ENCODE data around the gene RMP24.

RMP24 gene

DNA sequence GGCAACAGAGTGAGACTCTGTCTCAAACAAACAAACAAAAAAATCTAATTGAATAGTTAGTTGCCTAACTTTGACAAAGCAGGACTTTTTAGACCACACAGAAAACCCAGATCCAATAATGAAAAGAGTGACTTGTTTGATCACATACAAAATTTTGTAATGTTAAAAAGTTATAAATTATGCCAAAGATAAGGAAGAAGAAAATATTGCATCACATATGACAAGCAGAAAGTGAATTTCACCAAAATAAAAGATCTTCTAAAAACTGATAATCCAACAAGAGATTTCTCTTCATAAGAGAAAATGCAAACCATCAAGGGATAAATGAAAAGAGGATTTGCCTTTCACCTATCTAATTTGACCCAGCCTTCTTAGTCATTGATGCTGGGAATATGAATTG, 2.8 kb upstream of the RMP24 start:
- no peaks in the 10 kb centered on the region for H3K27me3 ChIP-seq (ENCODE audit: control insufficient read depth in 1 of 2, insufficient read depth in 2 of 2, low read length in 2 of 2)
- H3K4me3 ChIP-seq (ENCODE audit: low read depth in 1 of 2, low read length in 2 of 2), result no peak overlapping the region
- H3K9ac ChIP-seq (ENCODE audit: low read length), result no peak overlapping the region
- H3K4me1 ChIP-seq (ENCODE audit: insufficient read depth, low read length), result peaks cover 22% of the 10 kb centered on the region
- no peaks in the 10 kb centered on the region for H3K9me3 ChIP-seq (ENCODE audit: low read length)
- no peaks in the 10 kb centered on the region for H3K36me3 ChIP-seq (ENCODE audit: insufficient read depth, low read length)
- no peak overlapping the region for H3K27ac ChIP-seq (ENCODE audit: low read depth, low read length)

DNA sequence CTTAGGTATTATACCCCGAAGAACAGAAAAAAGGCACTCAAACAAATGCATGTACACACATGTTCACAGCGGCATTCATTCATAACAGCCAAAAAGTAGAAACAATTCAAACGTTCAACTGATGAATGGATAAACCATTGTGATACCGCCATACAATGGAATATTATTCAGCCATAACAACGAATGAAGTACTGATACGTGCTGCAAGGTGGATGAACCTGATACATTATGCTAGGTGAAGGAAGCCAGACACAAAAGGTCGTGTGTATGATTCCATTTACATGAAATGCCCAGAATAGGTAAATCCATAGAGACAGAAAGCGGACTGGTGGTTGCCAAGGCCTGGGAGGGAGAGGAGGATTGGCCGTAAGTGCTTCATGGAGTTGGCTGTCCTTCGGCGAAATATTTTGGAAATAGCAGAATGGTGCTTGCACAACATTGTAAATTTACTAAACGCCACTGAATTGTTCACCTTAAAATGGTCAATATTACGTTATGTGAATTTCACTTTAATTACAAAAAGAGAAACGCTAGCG, 750 bp upstream of the RMP24 start:
- Histone ChIP-seq H3K4me1 (ENCODE audit: insufficient read depth, low read length) (peaks cover 22% of the 10 kb centered on the region), H3K27ac (ENCODE audit: low read depth, low read length) (peak overlapping the region; percentile 87), H3K9me3 (ENCODE audit: low read length) (no peaks in the 10 kb centered on the region), H3K27me3 (ENCODE audit: control insufficient read depth in 1 of 2, insufficient read depth in 2 of 2, low read length in 2 of 2) (no peaks in the 10 kb centered on the region), H3K36me3 (ENCODE audit: insufficient read depth, low read length) (peaks cover 13% of the 10 kb centered on the region), H3K4me3 (ENCODE audit: low read depth in 1 of 2, low read length in 2 of 2) (peak overlapping the region; percentile 85 to 96), H3K9ac (ENCODE audit: low read length) (peak overlapping the region; percentile 33)

DNA sequence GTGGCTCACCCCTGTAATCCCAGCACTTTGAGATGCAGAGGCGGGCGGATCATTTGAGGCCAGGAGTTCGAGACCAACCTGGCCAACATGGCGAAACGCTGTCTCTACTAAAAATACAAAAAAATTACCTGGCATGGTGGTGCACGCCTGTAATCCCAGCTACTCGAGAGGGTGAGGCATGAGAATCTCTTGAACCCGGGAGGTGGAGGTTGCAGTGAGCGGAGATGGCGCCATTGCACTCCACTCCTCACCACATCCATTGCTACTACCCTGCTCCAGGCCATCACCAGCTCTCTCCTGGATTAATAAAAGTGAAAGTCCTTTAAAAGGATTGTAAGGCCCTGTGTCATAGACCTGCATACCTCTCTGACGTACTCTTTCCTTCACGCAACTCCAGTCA, 1.2 kb downstream of the RMP24 start:
- Histone ChIP-seq H3K4me3 (ENCODE audit: low read depth in 1 of 2, low read length in 2 of 2) (no peak overlapping the region), H3K9ac (ENCODE audit: low read length) (no peak overlapping the region), H3K9me3 (ENCODE audit: low read length) (no peaks in the 10 kb centered on the region), H3K4me1 (ENCODE audit: insufficient read depth, low read length) (peaks cover 22% of the 10 kb centered on the region), H3K36me3 (ENCODE audit: insufficient read depth, low read length) (peaks cover 32% of the 10 kb centered on the region), H3K27ac (ENCODE audit: low read depth, low read length) (no peak overlapping the region), H3K27me3 (ENCODE audit: control insufficient read depth in 1 of 2, insufficient read depth in 2 of 2, low read length in 2 of 2) (no peaks in the 10 kb centered on the region)

DNA sequence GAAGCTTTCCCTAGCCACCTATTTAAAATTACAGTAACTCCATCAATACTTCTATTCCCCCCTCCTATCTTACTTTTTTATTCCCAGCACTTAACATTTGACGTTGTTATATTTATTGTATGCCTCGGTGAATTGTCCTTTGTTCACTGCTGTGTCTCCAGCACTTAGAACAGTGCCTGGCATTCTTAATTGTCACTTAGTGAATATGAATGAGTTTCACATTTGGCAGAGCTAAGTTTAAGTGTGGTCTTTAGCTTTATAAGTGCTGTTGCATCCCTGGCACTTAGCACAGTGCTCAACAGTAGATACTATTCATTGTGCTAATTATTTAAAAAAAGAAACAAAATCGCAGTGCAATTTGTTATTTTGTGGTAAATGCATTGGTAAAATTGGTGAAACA, 1.7 kb downstream of the RMP24 start:
- Histone ChIP-seq H3K9ac (ENCODE audit: low read length) (no peak overlapping the region), H3K4me3 (ENCODE audit: low read depth in 1 of 2, low read length in 2 of 2) (no peak overlapping the region), H3K9me3 (ENCODE audit: low read length) (no peaks in the 10 kb centered on the region), H3K27ac (ENCODE audit: low read depth, low read length) (no peak overlapping the region), H3K27me3 (ENCODE audit: control insufficient read depth in 1 of 2, insufficient read depth in 2 of 2, low read length in 2 of 2) (no peaks in the 10 kb centered on the region), H3K4me1 (ENCODE audit: insufficient read depth, low read length) (peaks cover 22% of the 10 kb centered on the region), H3K36me3 (ENCODE audit: insufficient read depth, low read length) (peaks cover 34% of the 10 kb centered on the region)

DNA sequence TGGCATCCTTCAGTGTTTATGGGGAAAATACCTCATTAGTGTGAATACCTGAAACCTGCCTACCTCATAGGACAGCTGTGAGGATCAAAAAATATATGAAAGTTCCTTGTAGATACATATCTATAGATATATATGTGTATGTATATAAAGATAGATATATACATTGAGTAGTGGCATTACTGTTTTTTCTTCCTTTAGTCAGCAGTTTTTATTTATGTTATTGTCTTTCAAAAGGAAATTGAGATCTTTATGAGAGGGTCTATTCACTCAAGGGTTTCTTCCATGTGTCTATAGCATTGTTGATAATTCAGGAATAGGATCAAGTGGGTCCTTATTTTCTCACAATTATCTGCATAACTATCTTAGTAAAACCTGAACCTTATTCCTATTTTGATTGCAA, 6.6 kb downstream of the RMP24 start:
- Histone ChIP-seq H3K4me1 (ENCODE audit: insufficient read depth, low read length) (peaks cover 2% of the 10 kb centered on the region), H3K9ac (ENCODE audit: low read length) (no peak overlapping the region), H3K36me3 (ENCODE audit: insufficient read depth, low read length) (peaks cover 48% of the 10 kb centered on the region), H3K9me3 (ENCODE audit: low read length) (no peaks in the 10 kb centered on the region), H3K27me3 (ENCODE audit: control insufficient read depth in 1 of 2, insufficient read depth in 2 of 2, low read length in 2 of 2) (no peaks in the 10 kb centered on the region), H3K4me3 (ENCODE audit: low read depth in 1 of 2, low read length in 2 of 2) (no peak overlapping the region), H3K27ac (ENCODE audit: low read depth, low read length) (no peak overlapping the region)

DNA sequence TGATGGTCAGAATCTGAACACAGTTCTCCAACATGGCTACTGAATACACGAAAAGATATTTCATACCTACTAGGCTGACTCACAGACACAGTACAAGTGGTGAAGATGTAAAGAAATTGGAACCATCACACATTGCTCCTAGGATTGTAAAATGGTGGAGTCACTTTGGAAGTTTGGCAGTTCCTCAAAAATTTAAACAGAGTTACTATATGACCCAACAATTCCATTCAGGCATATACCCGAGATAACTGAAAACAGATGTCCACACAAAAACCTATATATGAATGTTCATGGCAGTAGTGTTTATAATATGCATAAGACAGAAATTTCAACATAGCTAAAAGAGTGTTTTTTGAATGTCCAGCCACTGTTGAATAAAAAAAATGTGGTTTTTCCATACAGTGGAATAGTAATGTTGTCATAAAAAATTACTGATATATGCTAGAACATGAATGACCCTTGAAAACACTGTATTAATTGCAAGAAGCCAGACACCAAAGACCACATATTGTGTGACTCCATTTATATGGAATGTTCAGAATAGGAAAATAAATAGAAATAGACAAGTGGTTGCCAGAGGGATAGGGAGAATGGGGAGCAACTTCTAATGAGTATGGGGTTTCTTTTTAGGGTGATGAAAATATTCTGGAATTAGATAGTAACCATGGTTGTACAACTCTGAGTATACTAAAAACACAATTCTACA, 10.1 kb downstream of the RMP24 start:
- no peak overlapping the region for H3K4me3 ChIP-seq (ENCODE audit: low read depth in 1 of 2, low read length in 2 of 2)
- H3K9me3 ChIP-seq (ENCODE audit: low read length), result no peaks in the 10 kb centered on the region
- H3K36me3 ChIP-seq (ENCODE audit: insufficient read depth, low read length), result peaks cover 32% of the 10 kb centered on the region
- H3K9ac ChIP-seq (ENCODE audit: low read length), result no peak overlapping the region
- no peaks in the 10 kb centered on the region for H3K27me3 ChIP-seq (ENCODE audit: control insufficient read depth in 1 of 2, insufficient read depth in 2 of 2, low read length in 2 of 2)
- no peak overlapping the region for H3K27ac ChIP-seq (ENCODE audit: low read depth, low read length)
- H3K4me1 ChIP-seq (ENCODE audit: insufficient read depth, low read length), result no peaks in the 10 kb centered on the region

DNA sequence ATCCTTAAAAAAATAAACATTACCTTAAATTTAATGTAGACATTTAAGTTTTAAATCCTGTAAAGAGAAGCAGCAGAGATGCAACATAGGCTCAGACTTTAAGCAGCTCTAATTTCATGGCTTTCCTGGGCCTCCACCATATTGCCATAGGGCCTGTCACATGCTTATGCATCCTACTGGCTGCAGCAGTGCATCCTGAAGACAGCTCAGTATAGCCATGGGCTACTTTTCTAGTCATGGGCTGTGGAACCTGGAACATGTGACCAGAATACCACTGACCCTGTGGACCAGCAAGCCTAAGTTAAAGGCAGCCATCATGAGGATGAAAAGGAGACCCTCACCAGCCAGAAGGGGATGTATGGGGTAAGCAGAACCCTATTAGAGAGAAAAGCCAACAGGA, 10.7 kb downstream of the RMP24 start:
- H3K27ac ChIP-seq (ENCODE audit: low read depth, low read length), result no peak overlapping the region
- H3K36me3 ChIP-seq (ENCODE audit: insufficient read depth, low read length), result peaks cover 26% of the 10 kb centered on the region
- H3K9ac ChIP-seq (ENCODE audit: low read length), result no peak overlapping the region
- no peaks in the 10 kb centered on the region for H3K4me1 ChIP-seq (ENCODE audit: insufficient read depth, low read length)
- H3K27me3 ChIP-seq (ENCODE audit: control insufficient read depth in 1 of 2, insufficient read depth in 2 of 2, low read length in 2 of 2), result no peaks in the 10 kb centered on the region
- no peaks in the 10 kb centered on the region for H3K9me3 ChIP-seq (ENCODE audit: low read length)
- H3K4me3 ChIP-seq (ENCODE audit: low read depth in 1 of 2, low read length in 2 of 2), result no peak overlapping the region

DNA sequence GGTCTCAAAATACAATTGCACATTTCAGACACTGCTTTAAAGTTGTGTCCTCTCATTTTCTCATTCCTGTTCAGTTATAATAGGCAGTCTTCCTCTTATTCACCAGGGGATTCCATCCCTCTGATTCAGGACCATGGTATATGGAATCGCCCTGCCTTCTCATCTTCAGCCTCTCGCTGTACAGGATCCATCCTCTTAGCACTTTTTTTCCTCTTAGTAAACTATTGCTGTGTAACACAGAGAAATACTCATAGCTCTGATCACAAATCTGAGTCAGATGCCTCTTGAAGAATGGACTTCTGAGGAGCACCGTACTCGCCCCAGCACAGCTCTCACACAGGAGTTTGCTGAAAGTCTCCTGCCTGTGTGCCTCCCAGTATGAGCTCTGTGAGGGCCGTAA, 11.3 kb downstream of the RMP24 start:
- H3K36me3 ChIP-seq (ENCODE audit: insufficient read depth, low read length), result peaks cover 20% of the 10 kb centered on the region
- H3K4me3 ChIP-seq (ENCODE audit: low read depth in 1 of 2, low read length in 2 of 2), result no peak overlapping the region
- H3K4me1 ChIP-seq (ENCODE audit: insufficient read depth, low read length), result no peaks in the 10 kb centered on the region
- no peaks in the 10 kb centered on the region for H3K27me3 ChIP-seq (ENCODE audit: control insufficient read depth in 1 of 2, insufficient read depth in 2 of 2, low read length in 2 of 2)
- no peaks in the 10 kb centered on the region for H3K9me3 ChIP-seq (ENCODE audit: low read length)
- no peak overlapping the region for H3K27ac ChIP-seq (ENCODE audit: low read depth, low read length)
- H3K9ac ChIP-seq (ENCODE audit: low read length), result no peak overlapping the region

DNA sequence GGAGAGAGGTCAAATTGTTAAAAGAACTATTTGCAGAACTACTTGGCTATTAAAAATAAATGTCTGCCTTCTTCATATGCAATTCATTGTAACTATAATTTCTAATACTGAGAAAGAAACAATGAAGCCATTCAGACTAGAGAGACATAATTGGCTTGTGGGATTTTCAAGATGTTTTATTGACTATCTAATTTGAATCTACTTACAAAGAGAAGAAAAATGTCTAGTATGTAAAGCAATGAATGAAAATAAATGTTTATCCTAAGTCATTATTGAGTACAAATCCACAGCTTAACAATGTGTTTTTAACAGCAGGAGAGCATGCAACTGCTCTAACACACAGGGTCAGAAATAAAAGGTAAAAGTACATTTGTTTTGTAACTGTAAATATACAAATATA, 19.2 kb downstream of the RMP24 start:
- H3K27me3 ChIP-seq (ENCODE audit: control insufficient read depth in 1 of 2, insufficient read depth in 2 of 2, low read length in 2 of 2), result no peaks in the 10 kb centered on the region
- no peaks in the 10 kb centered on the region for H3K9me3 ChIP-seq (ENCODE audit: low read length)
- H3K4me1 ChIP-seq (ENCODE audit: insufficient read depth, low read length), result no peaks in the 10 kb centered on the region
- H3K9ac ChIP-seq (ENCODE audit: low read length), result no peak overlapping the region
- no peak overlapping the region for H3K27ac ChIP-seq (ENCODE audit: low read depth, low read length)
- H3K36me3 ChIP-seq (ENCODE audit: insufficient read depth, low read length), result peaks cover 6% of the 10 kb centered on the region
- no peak overlapping the region for H3K4me3 ChIP-seq (ENCODE audit: low read depth in 1 of 2, low read length in 2 of 2)

DNA sequence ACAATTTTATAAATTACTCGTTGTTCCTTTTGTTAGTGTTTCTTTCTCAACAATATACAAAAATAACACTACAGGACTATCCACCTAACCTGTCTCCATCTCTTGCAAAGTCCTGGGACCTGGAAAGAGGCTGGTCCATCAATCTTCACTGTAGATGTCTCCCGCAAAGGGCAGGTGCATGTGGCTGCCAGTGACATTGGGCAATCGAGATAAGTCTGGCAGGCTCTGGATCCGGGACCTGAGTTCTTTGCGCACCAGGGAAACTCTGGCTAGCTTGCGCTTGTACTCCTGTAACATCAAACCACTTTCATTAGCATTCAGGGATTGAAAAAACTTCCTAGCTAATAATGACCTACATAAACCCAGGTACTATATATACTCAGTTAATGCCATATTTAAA, 20.5 kb downstream of the RMP24 start:
- H3K27me3 ChIP-seq (ENCODE audit: control insufficient read depth in 1 of 2, insufficient read depth in 2 of 2, low read length in 2 of 2), result no peaks in the 10 kb centered on the region
- H3K9me3 ChIP-seq (ENCODE audit: low read length), result no peaks in the 10 kb centered on the region
- H3K27ac ChIP-seq (ENCODE audit: low read depth, low read length), result no peak overlapping the region
- peaks cover 6% of the 10 kb centered on the region for H3K36me3 ChIP-seq (ENCODE audit: insufficient read depth, low read length)
- H3K9ac ChIP-seq (ENCODE audit: low read length), result no peak overlapping the region
- H3K4me1 ChIP-seq (ENCODE audit: insufficient read depth, low read length), result no peaks in the 10 kb centered on the region
- no peak overlapping the region for H3K4me3 ChIP-seq (ENCODE audit: low read depth in 1 of 2, low read length in 2 of 2)

DNA sequence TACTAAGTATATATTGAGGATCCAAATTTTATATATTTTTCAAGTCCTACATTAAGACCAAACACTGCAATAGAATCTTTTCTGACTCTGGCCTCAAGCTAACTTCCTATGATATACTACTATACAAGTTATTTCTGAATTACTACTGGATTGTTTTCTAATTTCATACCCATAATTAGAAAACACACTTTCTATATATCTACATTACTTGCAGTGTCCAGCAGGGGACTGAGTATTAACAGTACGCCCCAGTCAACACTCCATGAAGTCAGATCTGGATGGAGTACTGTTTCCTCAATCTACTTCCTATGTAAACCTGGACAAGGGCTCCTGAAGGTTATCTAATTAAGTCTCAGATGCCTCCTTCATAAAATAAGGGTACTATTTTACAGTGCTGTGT, 26.5 kb downstream of the RMP24 start:
- Histone ChIP-seq H3K36me3 (ENCODE audit: insufficient read depth, low read length) (no peaks in the 10 kb centered on the region), H3K9ac (ENCODE audit: low read length) (no peak overlapping the region), H3K4me1 (ENCODE audit: insufficient read depth, low read length) (no peaks in the 10 kb centered on the region), H3K27me3 (ENCODE audit: control insufficient read depth in 1 of 2, insufficient read depth in 2 of 2, low read length in 2 of 2) (no peaks in the 10 kb centered on the region), H3K27ac (ENCODE audit: low read depth, low read length) (no peak overlapping the region), H3K4me3 (ENCODE audit: low read depth in 1 of 2, low read length in 2 of 2) (no peak overlapping the region), H3K9me3 (ENCODE audit: low read length) (no peaks in the 10 kb centered on the region)

DNA sequence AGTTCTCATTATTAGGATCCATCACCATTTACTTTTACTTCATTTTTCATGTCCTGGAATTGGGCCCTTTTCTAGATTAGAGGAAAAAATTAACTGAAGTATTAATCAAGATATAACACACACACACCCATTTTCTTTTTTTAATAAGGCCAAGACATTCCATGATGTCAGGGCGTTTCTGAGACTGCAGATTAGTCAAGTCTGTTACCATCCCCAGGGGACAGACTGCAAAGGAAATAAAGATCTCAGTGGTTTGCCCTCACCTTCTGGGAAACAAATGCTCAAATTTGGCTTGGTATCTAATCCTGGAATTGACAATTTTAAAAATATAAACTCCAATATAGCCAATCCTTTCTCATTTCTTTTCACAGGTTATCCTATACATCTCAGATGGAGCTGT, 27.4 kb downstream of the RMP24 start:
- Histone ChIP-seq H3K27me3 (ENCODE audit: control insufficient read depth in 1 of 2, insufficient read depth in 2 of 2, low read length in 2 of 2) (no peaks in the 10 kb centered on the region), H3K4me3 (ENCODE audit: low read depth in 1 of 2, low read length in 2 of 2) (no peak overlapping the region), H3K27ac (ENCODE audit: low read depth, low read length) (no peak overlapping the region), H3K9ac (ENCODE audit: low read length) (no peak overlapping the region), H3K4me1 (ENCODE audit: insufficient read depth, low read length) (no peaks in the 10 kb centered on the region), H3K9me3 (ENCODE audit: low read length) (no peaks in the 10 kb centered on the region), H3K36me3 (ENCODE audit: insufficient read depth, low read length) (no peaks in the 10 kb centered on the region)

Measured in muscle layer of colon (tissue), 2 donors.